Transverse colon (tissue), 4 donors: ENCODE data around the gene CPNE7.

Source experiments
- CTCF ChIP-seq, 5 experiments: fragments of 200-600 bp in 3 of 5; fragments of 450-650 bp in 2 of 5; sonication (generic) in 3 of 5; IDR thresholded peaks; 1 replicate in 2 of 5; 2 replicates in 3 of 5; pipeline ENCODE4 v1.5.1; 2016 to 2017; ENCODE audit warnings: antibody characterized with exemption in 5 of 5, inconsistent platforms in 3 of 5, mild to moderate bottlenecking in 2 of 5, moderate library complexity in 1 of 5
- POLR2AphosphoS5 ChIP-seq, 3 donors: sonication (generic); formaldehyde crosslinking; IDR thresholded peaks; one replicate each; pipeline ENCODE4 v1.6.1; 2016; ENCODE audit warnings: antibody characterized with exemption in 3 of 3

GRCh38 chr16:89561884-89562599 is 13.5 kb upstream of the CPNE7 start:
- TF ChIP-seq CTCF (IDR thresholded peaks at IDR 0.05) = no peak
- TF ChIP-seq POLR2AphosphoS5 (IDR thresholded peaks at IDR 0.05) = no peak
